Measurements from ENCODE around the gene PHB1.

Gene PHB1

GRCh38 chr17:49437696-49438435 is 23.2 kb upstream of the PHB1 start:
- TF ChIP-seq RAD21 (IDR thresholded peaks at IDR 0.05; ENCODE audit: low read depth) (no peak), USF1 (IDR thresholded peaks at IDR 0.05) (no peak)

GRCh38 chr17:49436174-49436573 is 21.5 kb upstream of the PHB1 start:
- TF ChIP-seq TEAD4 (IDR thresholded peaks at IDR 0.05) (no peak), CEBPB (IDR thresholded peaks at IDR 0.05) (no peak), EGR1 (IDR thresholded peaks at IDR 0.05) (no peak), TCF12 (IDR thresholded peaks at IDR 0.05; ENCODE audit: low read depth) (no peak), TAF1 (IDR thresholded peaks at IDR 0.05; ENCODE audit: low read depth) (no peak), MAX (IDR thresholded peaks at IDR 0.05) (no peak), REST (IDR thresholded peaks at IDR 0.05; ENCODE audit: low read depth) (no peak), NFIC (IDR thresholded peaks at IDR 0.05) (no peak), YY1 (IDR thresholded peaks at IDR 0.05; ENCODE audit: low read depth) (no peak), CREB1 (IDR thresholded peaks at IDR 0.05; ENCODE audit: low read depth) (no peak), USF1 (IDR thresholded peaks at IDR 0.05) (no peak)

GRCh38 chr17:49435671-49436029 is 21.0 kb upstream of the PHB1 start:
- TF ChIP-seq CEBPB (IDR thresholded peaks at IDR 0.05) (no peak), ZBTB7A (IDR thresholded peaks at IDR 0.05; ENCODE audit: low read depth) (no peak), EP300 (IDR thresholded peaks at IDR 0.05; ENCODE audit: borderline replicate concordance) (no peak), TCF12 (IDR thresholded peaks at IDR 0.05; ENCODE audit: low read depth) (no peak), EGR1 (IDR thresholded peaks at IDR 0.05) (no peak)

GRCh38 chr17:49434821-49435670 is 20.4 kb upstream of the PHB1 start:
- TF ChIP-seq MAX (IDR thresholded peaks at IDR 0.05) (no peak), TAF1 (IDR thresholded peaks at IDR 0.05; ENCODE audit: low read depth) (no peak), YY1 (IDR thresholded peaks at IDR 0.05; ENCODE audit: low read depth) (no peak), RAD21 (IDR thresholded peaks at IDR 0.05; ENCODE audit: low read depth) (peak; percentile 87), USF1 (IDR thresholded peaks at IDR 0.05) (no peak), TEAD4 (IDR thresholded peaks at IDR 0.05) (no peak)

GRCh38 chr17:49433000-49433694 is 18.5 kb upstream of the PHB1 start:
- no peak for TF ChIP-seq TEAD4 (IDR thresholded peaks at IDR 0.05)
- TF ChIP-seq TAF1 (IDR thresholded peaks at IDR 0.05; ENCODE audit: low read depth): no peak
- TF ChIP-seq CEBPB (IDR thresholded peaks at IDR 0.05): no peak
- no peak for TF ChIP-seq MAX (IDR thresholded peaks at IDR 0.05)
- TF ChIP-seq REST (IDR thresholded peaks at IDR 0.05; ENCODE audit: low read depth): no peak
- no peak for TF ChIP-seq FOXM1 (IDR thresholded peaks at IDR 0.05; ENCODE audit: borderline replicate concordance, low read depth)
- no peak for TF ChIP-seq ZBTB7A (IDR thresholded peaks at IDR 0.05; ENCODE audit: low read depth)
- TF ChIP-seq YY1 (IDR thresholded peaks at IDR 0.05; ENCODE audit: low read depth): no peak
- no peak for TF ChIP-seq USF1 (IDR thresholded peaks at IDR 0.05)
- no peak for TF ChIP-seq NFIC (IDR thresholded peaks at IDR 0.05)
- TF ChIP-seq RAD21 (IDR thresholded peaks at IDR 0.05; ENCODE audit: low read depth): no peak
- no peak for TF ChIP-seq EGR1 (IDR thresholded peaks at IDR 0.05)

All from Ishikawa (cell line).